NOMO-1 (cell line): ENCODE results near the gene LYL1.
"Not testable (repeated sequence)": the region's sequence is repeated elsewhere in the genome, so short reads cannot be mapped to it uniquely, and the experiment has no call there.

ENCODE experiments used
- DNase-seq, 2 experiments: peaks; one replicate each; lab custom pipeline; 2025; ENCODE audit not compliant: unreplicated experiment in 2 of 2; lab: John Stamatoyannopoulos, UW

The LYL1 gene

DNA sequence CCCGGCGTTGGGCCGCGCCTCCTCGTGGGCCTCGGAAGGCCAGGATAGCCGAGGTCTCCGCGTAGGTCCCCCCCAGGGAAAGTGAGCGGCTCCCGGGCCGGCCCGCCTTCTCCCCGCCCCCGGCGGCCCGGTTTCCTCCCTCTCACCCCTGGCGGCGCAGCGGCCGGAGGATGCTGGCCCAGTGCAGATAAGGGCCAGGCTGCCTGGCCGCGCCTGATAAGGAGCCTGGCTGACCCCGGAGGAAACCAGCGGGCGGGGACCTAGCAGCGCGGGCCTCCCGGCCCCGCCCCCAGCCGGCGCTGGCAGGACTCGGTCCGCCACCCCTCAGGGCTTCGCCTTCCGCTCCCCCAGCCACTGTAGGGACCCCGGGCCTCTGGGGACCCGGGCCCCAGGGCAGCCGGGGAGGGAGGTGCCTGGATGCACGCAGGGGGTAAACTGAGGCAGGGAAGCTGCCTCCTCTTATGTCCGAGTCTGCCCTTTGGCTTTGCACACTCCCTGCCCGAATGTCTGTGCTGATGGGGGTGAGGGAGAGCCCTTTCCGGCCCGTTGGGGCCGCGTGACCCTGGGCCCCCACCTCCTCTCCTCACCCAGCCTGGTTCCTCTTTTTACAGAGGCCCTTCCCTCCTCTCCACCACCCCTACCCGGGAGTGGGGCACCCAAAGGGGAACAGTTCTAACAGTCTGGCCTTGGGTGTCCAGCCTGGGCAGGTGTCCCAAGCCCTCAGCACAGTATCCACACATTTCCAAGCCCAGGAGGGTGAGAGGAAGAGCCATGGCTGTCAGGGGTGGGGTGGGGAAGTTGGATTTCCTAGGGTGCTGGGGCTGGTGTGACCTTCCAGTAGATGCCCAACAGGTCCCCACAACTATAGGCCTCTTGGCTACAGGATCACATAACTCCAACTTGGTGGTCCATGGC is at the start of gene LYL1:
LYL1 (minus strand) TSS at position 193 of the 915 bp plus-strand sequence. CDS start 1,687 bp downstream, outside the sequence.
- peak; percentile 93 to 96 for DNase-seq

DNA sequence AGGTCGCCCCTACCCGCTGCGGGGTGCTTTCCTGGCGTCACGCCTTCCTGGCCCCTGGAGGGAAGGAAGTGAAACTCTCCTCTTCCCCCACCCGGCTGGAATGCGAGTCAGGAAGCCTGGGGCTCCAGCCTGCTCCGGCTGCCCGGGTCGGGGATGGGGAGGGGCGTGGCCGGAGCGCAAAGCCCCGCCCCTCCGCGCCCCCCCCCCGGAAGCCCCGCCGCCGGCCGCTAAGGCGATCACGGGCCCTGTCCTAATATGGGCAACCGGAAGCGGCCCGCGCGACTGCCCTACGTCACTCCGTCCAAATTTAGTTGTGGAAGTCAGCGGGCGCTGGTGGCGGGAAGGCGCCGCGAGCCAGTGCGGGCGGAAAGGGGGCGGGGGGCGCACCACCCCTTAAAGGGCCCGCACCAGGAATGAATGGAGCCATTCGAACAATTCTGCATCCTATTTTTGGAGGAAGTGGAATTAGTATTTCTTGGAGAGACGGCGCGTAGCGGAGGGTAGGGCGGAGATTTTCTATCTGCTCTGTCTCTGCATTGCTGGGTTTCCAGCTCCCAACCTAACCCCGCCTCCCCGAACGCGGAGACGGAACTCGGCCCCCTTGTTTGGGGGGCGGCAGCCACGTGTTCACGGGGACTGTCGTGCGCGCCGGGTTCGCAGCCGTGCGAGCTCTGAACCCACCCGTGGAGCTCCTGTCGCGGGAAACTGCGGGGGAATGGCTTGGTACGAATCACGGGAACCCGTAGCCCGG is 49.1 kb upstream of the LYL1 start:
- peak; percentile 96 to 98 for DNase-seq

DNA sequence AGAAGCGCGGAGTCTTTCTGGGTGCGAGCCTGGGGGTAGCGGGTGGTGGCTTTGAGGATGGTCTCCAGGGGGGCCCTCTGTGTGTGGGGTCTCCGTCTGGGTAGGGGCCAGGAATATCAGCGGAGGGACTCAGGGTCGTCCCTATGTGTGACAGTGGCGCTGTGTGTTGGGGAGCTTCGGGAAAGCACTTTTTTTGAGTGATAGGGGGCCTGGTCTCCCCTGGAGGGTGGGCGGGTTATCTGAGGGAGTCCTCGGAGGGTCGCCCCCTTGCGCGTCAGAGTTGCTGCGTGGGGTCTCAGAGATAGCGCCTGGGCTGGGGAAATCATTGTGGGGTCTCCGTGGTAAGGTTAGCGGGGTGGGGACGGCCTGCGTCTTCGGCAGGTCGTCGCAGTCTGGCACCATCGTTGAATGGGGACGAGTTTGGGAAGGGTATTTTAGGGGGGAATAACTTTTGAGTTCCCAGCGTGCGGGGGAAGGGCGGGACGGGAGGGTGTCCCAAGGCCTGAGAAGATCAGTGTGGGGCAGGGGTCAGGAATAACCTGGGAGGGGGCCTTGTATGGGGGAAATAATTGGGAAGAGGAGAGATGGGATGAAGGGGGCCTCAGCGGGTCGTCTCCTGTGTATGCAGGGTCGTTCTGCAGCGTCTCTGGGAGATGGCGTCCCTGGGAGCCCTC is 48.4 kb upstream of the LYL1 start:
- no peak for DNase-seq

DNA sequence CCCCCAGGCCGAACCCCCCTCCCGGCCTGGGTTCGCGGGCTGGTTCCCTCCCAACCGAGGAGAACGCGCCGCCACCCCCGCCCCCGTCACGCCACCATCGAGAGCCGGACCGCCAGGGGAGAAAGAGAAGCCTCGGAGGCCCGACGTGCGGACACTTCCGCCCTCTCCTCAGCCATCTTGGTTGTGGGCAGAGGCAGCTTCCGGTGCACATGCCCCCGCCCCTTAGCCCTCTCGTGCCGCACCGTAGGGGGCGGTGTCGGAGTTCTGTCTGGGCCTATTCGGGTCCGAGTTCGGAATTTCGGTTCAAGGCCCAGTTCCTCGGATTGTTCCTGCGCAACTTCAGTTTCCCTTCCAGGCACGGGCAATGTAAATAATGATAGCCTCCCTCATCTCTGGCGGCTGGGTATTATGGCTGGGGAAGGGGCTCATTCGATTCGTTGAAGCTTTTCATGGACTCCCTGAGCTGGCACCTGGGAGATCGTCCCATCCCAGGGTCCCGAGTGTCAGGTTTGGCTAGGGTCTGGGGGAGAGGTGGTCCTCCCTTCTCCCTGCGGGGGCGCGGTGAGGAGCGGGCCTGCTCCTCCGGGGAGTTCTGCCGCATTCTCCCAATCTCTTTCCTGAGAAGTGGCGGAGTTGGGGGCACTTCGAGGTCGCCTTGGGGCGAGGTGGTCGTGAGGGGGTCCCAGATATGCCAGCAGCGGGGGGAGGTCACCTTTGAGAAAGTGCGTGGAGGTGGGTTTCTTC is 47.7 kb upstream of the LYL1 start, which contains the start of the genes IER2 and STX10:
IER2 (plus strand) TSS at position 225 of the 744 bp plus-strand sequence. CDS start 2,776 bp downstream, outside the sequence.
STX10 (minus strand) TSS at position 189 of the 744 bp plus-strand sequence. CDS start 202 bp downstream, outside the sequence.
- peak; percentile 96 for DNase-seq

DNA sequence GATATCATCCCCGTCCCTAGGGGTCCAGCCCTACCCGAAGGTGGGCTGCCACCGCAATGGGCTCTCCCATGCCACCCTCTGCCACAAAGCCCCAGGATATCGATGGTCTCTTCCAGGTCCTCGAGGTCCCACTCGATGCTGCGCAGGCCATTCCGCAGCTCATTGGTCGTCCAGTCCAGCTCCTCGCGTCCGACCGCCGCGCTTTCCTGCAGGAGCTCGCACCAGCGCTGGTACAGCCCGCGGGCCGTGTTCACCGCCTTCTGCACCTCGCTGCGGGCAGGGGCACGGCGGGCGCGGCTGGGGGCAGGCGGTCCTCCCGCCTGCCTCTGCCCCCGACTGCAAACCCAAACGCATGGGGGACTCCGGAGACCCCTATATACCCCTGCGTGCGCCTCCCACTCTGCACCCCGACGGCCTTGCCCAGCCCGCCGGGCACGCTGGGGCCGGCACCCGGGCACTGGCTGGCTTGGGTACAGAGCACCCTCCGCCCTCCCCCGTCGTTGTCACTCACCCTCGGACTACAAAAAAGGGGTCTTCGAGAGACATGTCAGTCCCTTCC is 47.0 kb upstream of the LYL1 start:
- DNase-seq: peak; percentile 33 to 47

DNA sequence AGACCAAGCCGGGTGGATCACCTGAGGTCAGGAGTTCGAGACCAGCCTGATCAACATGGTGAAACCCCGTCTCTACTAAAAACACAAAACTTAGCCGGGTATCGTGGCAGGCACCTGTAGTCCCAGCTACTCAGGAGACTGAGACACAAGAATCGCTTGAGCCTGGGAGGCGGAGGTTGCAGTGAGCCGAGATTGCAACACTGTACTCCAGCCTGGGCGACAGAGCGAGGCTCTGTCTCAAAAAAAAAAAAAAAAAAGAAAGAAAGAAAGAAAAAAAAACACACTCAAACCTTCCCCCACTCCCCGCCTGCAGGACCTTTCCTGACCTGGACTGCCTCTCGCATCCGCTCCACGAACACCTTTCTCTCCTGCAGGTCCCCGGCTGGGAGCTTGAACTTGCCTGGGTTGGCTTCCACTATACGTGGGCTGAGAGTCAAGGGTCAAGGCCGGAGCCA is 46.5 kb upstream of the LYL1 start:
- not testable (repeated sequence) for DNase-seq

DNA sequence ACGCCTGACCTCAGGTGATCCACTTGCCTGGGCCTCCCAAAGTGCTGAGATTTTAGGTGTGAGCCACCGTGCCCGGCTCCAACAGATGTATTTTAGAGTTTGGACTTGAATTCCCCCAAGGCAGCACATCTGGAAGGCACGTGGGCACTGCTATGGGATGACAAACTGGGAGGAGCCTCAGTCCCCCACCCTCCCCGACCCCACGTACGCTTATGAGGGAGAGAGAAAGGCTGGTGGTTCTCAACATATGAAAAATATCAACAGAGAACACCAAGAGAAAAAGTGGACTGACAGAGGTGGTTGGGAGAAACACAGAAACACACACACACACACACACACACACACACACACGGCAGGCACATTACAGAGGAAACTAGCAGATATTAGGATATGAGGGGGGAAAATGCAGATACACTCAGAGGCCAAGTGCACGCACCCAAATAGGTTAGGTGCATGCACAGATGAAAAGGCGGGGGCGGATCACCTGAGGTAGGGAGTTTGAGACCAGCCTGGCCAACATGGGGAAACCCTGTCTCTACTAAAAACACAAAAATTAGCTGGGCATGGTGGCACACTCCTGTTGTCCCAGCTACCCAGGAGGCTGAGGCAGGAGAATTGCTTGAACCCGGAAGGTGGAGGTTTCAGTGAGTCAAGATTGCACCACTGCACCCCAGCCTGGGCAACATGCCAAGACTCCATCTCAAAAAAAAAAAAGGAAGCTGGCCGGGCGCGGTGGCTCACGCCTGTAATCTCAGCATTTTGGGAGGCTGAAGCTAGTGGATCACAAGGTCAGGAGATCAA is 44.3 kb upstream of the LYL1 start:
- DNase-seq: peak; percentile 31 to 41

DNA sequence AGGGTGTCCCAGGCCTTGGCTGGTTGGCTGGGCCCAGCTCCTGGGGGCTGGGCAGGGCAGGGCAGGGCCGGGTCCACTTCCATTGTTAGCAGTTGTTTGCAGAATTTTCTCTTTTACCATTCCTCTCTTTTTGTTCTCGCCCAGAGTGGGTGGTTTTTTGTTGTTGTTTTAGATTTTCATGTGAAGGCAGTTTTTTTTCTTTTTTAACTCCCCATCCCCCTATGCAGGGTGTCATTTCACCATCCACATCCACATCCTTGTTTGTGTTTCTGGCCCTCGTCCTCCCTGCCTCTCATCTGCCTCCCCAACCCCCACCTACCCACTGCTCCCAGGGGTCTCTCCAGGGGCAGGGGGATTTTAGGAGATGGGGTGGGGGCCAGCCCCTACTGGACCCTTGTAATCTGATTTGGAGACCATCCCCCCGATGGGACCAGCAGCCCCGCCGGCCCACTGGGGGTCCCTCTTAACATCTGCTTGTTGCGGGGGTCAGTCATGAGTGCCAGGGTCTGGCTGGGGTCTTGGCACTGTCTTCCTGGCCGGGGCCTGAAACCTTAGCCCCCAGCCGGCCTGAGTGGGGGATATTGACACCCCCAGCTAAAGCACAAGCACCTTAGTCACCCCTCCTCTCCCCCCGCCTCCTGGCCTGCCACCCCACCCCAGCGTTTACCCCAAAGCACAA is 37.1 kb upstream of the LYL1 start:
- no peak for DNase-seq

DNA sequence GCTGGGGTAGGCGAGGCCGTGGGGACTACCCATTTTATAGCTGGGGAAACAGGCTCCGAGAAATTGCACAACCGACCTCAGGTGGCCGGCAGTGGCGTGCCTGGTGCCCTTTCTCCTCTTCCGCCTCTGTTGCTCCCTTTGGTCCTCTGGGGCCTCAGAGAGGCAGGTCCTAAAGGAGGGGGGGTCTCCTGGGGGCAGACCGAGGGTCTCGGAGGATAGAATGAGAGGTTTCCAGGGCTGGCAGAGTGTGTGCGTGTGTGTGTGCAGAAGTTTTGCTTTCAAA is 36.2 kb upstream of the LYL1 start:
- DNase-seq: no peak

DNA sequence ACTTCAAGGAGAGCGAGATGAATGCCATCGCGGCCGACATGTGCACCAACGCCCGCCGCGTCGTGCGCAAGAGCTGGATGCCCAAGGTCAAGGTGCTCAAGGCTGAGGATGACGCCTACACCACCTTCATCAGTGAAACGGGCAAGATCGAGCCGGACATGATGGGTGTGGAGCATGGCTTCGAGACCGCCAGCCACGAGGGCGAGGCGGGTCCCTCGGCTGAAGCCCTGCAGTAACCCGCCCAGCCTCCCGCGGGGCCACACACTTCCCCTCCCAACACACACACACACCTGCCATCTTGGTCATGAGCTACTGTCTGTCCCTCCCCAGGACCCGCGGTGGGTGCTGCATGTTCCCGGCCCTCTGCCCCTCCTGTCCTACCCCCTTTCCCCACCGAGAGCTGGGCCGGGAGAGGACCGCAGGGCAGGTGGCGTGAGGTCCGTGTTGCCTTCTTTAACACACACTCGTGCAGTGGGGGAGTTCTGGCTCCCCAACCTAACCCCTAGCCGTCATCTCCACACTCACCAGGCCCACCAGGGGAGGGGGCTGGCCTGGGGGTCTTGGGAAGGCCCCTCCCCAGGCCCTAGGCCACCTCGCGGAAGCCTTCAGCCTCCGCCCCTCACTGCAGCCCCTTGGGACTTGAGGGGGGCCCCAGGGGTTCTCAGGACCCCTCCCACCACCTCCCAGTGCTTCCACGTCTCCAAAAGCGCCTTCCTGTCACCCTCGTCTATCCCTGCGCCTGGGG is 35.7 kb upstream of the LYL1 start:
- no peak for DNase-seq

DNA sequence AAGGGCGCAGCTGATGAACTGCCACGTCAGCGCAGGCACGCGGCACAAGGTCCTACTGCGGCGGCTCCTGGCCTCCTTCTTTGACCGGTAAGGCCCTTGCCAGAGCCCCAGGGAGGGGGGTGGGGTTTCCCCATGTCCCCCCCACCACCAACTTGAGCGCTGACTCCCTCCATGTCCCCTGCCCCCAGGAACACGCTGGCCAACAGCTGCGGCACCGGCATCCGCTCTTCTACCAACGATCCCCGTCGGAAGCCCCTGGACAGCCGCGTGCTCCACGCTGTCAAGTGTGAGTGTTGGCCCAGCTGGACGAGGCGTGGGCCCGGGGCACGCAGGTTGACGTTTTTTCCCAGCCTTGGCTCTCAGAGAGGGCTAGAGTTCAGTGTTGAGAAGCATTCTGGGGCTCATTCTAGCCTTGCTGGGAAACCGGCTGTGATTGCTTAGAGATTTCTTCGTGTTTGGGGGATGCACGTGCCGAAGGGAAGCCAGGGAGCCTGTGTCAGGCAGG is 34.7 kb upstream of the LYL1 start:
- no peak for DNase-seq

DNA sequence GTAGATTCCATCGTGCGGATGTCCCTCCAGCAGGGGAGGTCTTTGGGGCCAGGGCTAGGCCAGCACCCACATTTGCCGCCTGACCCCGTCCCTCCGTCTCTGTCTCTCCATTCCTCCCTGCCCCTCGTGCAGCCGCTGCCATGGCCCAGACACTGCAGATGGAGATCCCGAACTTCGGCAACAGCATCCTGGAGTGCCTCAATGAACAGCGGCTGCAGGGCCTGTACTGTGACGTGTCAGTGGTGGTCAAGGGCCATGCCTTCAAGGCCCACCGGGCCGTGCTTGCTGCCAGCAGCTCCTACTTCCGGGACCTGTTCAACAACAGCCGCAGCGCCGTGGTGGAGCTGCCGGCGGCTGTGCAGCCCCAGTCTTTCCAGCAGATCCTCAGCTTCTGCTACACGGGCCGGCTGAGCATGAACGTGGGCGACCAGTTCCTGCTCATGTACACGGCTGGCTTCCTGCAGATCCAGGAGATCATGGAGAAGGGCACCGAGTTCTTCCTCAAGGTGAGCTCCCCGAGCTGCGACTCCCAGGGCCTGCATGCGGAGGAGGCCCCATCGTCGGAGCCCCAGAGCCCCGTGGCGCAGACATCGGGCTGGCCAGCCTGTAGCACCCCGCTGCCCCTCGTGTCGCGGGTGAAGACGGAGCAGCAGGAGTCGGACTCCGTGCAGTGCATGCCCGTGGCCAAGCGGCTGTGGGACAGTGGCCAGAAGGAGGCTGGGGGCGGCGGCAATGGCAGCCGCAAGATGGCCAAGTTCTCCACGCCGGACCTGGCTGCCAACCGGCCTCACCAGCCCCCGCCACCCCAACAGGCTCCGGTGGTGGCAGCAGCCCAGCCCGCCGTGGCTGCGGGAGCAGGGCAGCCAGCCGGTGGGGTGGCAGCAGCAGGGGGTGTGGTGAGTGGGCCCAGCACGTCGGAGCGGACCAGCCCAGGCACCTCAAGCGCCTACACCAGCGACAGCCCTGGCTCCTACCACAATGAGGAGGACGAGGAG is 32.7 kb upstream of the LYL1 start:
- no peak for DNase-seq

DNA sequence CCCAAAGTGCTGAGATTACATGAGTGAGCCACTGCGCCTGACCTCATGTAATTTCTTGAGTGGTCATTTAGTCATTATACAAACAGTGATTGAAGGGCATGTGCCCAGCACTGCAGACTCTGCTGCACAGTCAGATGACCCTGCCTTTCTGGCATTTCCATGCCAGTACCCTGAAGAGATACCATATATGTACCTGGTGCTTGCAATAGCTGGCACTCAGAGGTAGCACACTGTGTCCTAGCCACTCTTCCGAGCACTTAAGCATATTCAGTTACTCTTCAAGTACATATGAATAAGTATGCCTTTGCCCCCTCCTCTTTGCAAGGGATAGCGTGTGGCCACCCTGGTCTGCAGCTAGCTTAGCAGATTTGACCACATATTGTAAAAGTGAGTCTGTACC is 32.0 kb upstream of the LYL1 start:
- DNase-seq: no peak

DNA sequence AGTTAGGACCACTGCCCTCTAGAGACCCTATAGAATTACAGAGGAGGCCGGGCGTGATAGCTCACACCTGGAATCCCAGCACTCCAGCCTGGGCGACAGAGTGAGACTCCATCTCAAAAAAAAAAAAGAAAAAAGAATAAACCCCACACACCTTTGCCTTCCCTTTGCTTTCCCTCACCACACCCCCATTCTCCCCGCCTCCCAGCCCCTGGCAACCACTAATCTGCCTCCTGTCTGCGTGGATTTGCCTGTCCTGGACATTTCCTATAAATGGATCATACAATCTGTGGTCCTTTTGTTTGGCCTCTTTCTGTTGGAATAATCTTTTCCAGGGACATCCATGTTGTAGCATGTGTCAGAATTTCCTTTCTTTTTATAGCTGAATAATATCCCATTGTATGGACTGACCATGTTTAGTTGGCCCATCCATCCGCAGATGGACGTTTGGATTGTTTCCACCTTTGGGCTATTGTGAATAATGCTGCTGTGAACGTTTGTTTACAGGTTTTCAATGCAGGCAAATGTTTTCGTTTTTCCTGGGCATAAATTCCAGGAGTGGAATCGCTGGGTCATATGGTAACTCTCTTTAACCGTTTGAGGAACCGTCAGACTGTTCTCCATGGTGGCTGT is 30.7 kb upstream of the LYL1 start:
- DNase-seq: no peak

DNA sequence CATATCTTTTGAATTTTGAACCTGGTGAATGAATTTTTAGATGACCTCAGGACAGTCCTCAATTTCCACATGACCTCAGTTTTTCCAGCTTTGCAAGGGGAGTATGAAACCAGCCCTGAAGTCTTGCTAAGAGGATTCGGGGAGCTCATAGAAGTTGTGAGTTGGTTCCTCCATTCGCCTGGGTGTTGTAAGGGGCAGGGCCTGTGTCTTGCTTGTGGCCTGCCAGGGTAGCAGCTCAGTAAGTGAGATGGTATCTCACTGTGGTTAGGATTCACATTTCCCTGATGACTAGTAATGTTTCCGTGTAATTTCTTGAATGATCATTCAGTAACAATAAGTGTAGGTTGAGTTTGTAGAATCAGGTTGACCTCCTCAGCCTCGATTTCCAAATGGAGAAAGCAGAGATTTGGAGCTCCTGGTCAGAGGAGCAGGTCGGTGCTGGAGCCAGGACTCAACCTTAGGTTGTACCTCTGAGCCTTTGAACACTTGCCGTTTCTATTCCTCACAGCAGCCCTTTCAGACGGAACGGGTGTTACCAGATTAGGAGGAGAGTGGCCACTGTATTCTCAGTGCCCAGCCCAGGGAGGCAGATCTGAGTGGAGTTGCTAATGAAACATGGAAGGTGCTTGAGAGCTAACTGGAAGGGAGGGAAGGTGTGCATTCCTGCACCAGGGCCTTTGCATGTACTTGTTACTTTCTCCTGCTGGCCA is 30.0 kb upstream of the LYL1 start:
- DNase-seq: no peak
